ENCODE data around the gene PARP8.

Gene PARP8

GRCh38 chr5:50722223-50722622 is 55.8 kb downstream of the PARP8 start:
- H3K4me3 ChIP-seq (ENCODE audit: low read depth, low read length): no peak overlapping the region
- DNase-seq (ENCODE audit: low read depth): no peak

GRCh38 chr5:50724262-50724661 is 57.8 kb downstream of the PARP8 start:
- DNase-seq (ENCODE audit: low read depth): no peak
- no peak overlapping the region for H3K4me3 ChIP-seq (ENCODE audit: low read depth, low read length)

- H3K4me3 ChIP-seq (ENCODE audit: low read depth, low read length): no peak overlapping the region
- DNase-seq (ENCODE audit: low read depth): no peak
Measured at GRCh38 chr5:50725800-50726474, 59.5 kb downstream of the PARP8 start.

- no peak for DNase-seq (ENCODE audit: low read depth)
- no peak overlapping the region for H3K4me3 ChIP-seq (ENCODE audit: low read depth, low read length)
Measured at GRCh38 chr5:50726475-50727148, 60.2 kb downstream of the PARP8 start.

- no peak for DNase-seq (ENCODE audit: low read depth)
- H3K4me3 ChIP-seq (ENCODE audit: low read depth, low read length): no peak overlapping the region
Measured at GRCh38 chr5:50727149-50727496, 60.7 kb downstream of the PARP8 start.

- H3K4me3 ChIP-seq (ENCODE audit: low read depth, low read length): no peak overlapping the region
- DNase-seq (ENCODE audit: low read depth): no peak
Measured at GRCh38 chr5:50727845-50728244, 61.4 kb downstream of the PARP8 start.

GRCh38 chr5:50730336-50730735 is 63.9 kb downstream of the PARP8 start:
- no peak overlapping the region for H3K4me3 ChIP-seq (ENCODE audit: low read depth, low read length)
- no peak for DNase-seq (ENCODE audit: low read depth)

- no peak for DNase-seq (ENCODE audit: low read depth)
- no peak overlapping the region for H3K4me3 ChIP-seq (ENCODE audit: low read depth, low read length)
Measured at GRCh38 chr5:50730841-50731240, 64.4 kb downstream of the PARP8 start.

GRCh38 chr5:50733741-50734140 is 67.3 kb downstream of the PARP8 start:
- DNase-seq (ENCODE audit: low read depth): no peak
- H3K4me3 ChIP-seq (ENCODE audit: low read depth, low read length): no peak overlapping the region

- no peak overlapping the region for H3K4me3 ChIP-seq (ENCODE audit: low read depth, low read length)
- DNase-seq (ENCODE audit: low read depth): no peak
Measured at GRCh38 chr5:50738864-50739263, 72.4 kb downstream of the PARP8 start.

GRCh38 chr5:50740832-50741231 is 74.4 kb downstream of the PARP8 start:
- no peak for DNase-seq (ENCODE audit: low read depth)
- H3K4me3 ChIP-seq (ENCODE audit: low read depth, low read length): no peak overlapping the region

- DNase-seq (ENCODE audit: low read depth): no peak
- H3K4me3 ChIP-seq (ENCODE audit: low read depth, low read length): no peak overlapping the region
Measured at GRCh38 chr5:50744776-50745175, 78.3 kb downstream of the PARP8 start.

GRCh38 chr5:50745221-50745910 is 78.9 kb downstream of the PARP8 start:
- H3K4me3 ChIP-seq (ENCODE audit: low read depth, low read length): no peak overlapping the region
- no peak for DNase-seq (ENCODE audit: low read depth)

GRCh38 chr5:50749181-50749580 is 82.7 kb downstream of the PARP8 start:
- no peak for DNase-seq (ENCODE audit: low read depth)
- H3K4me3 ChIP-seq (ENCODE audit: low read depth, low read length): no peak overlapping the region

- H3K4me3 ChIP-seq (ENCODE audit: low read depth, low read length): no peak overlapping the region
- DNase-seq (ENCODE audit: low read depth): no peak
Measured at GRCh38 chr5:50749873-50750272, 83.4 kb downstream of the PARP8 start.

- no peak for DNase-seq (ENCODE audit: low read depth)
- H3K4me3 ChIP-seq (ENCODE audit: low read depth, low read length): no peak overlapping the region
Measured at GRCh38 chr5:50751064-50751657, 84.7 kb downstream of the PARP8 start.

GRCh38 chr5:50752800-50753199 is 86.4 kb downstream of the PARP8 start:
- H3K4me3 ChIP-seq (ENCODE audit: low read depth, low read length): no peak overlapping the region
- no peak for DNase-seq (ENCODE audit: low read depth)

GRCh38 chr5:50759526-50760270 is 93.3 kb downstream of the PARP8 start:
- H3K4me3 ChIP-seq (ENCODE audit: low read depth, low read length): no peak overlapping the region
- no peak for DNase-seq (ENCODE audit: low read depth)

- DNase-seq (ENCODE audit: low read depth): no peak
- H3K4me3 ChIP-seq (ENCODE audit: low read depth, low read length): no peak overlapping the region
Measured at GRCh38 chr5:50763351-50763750, 96.9 kb downstream of the PARP8 start.

GRCh38 chr5:50763846-50764245 is 97.4 kb downstream of the PARP8 start:
- no peak for DNase-seq (ENCODE audit: low read depth)
- no peak overlapping the region for H3K4me3 ChIP-seq (ENCODE audit: low read depth, low read length)

Measured in skeletal muscle cell (primary cell).